Osteoblast (primary cell): ENCODE measurements around the gene BCL11A. TPM values are rescaled to one million over a fixed set of nuclear protein-coding genes. Genes with fewer than 3 reads are reported as not detected.

ENCODE experiments used
- DNase-seq: peaks from one replicate; pipeline ENCODE4 v3.0.0; 2011; ENCODE audit warnings: low spot score, mixed read lengths; ENCODE audit not compliant: insufficient read length; ENCODE audit errors: missing footprints
- H2AFZ ChIP-seq: 2 replicates; pipeline ENCODE4 v1.6.0; 2011; ENCODE audit warnings: mild to moderate bottlenecking, low read length
- H3K27ac ChIP-seq: 2 replicates; pipeline ENCODE4 v1.5.1; 2011; ENCODE audit warnings: mild to moderate bottlenecking, low read depth, low read length, moderate library complexity
- H3K27me3 ChIP-seq: 2 replicates; pipeline ENCODE4 v1.6.0; 2012; ENCODE audit warnings: mild to moderate bottlenecking, control low read depth, inconsistent platforms, low read length, moderate library complexity; ENCODE audit not compliant: insufficient read depth
- H3K36me3 ChIP-seq: 2 replicates; pipeline ENCODE4 v1.5.1; 2011; ENCODE audit warnings: mild to moderate bottlenecking, low read length, control low read depth, moderate library complexity; ENCODE audit not compliant: insufficient read depth
- H3K4me1 ChIP-seq: 2 replicates; pipeline ENCODE4 v1.5.1; 2011; ENCODE audit warnings: mild to moderate bottlenecking, low read length, control low read depth, moderate library complexity; ENCODE audit not compliant: insufficient read depth
- H3K4me2 ChIP-seq: 2 replicates; pipeline ENCODE4 v1.6.0; 2011; ENCODE audit warnings: mild to moderate bottlenecking, low read length; ENCODE audit not compliant: insufficient read depth
- H3K4me3 ChIP-seq: fragments of 200-600 bp; sonication (generic); 3 replicates; pipeline ENCODE4 v1.5.1; 2012; ENCODE audit warnings: mild to moderate bottlenecking, low read length, inconsistent platforms; ENCODE audit not compliant: insufficient read depth
- H3K79me2 ChIP-seq: 2 replicates; pipeline ENCODE4 v1.6.0; 2012; ENCODE audit warnings: mild to moderate bottlenecking, low read length, control low read depth, inconsistent platforms; ENCODE audit not compliant: insufficient read depth
- H3K9me3 ChIP-seq: 2 replicates; pipeline ENCODE4 v1.5.1; 2011; ENCODE audit warnings: low read depth, low read length, control low read depth
- H4K20me1 ChIP-seq: 2 replicates; pipeline ENCODE4 v1.6.0; 2012; ENCODE audit warnings: mild to moderate bottlenecking, low read length, control low read depth; ENCODE audit not compliant: insufficient read depth
- total RNA-seq: library from RNA; depleted of rRNA; stranded (reverse); fragments of >200 nt; gene quantifications from 2 replicates; pipeline ENCODE4 v1.2.3, GENCODE V29; 2012
- TF ChIP-seq, protein P1 (sequence below): IDR thresholded peaks from 2 replicates; pipeline ENCODE4 v1.5.1; 2011; ENCODE audit warnings: mild to moderate bottlenecking, low read depth, low read length, moderate library complexity; ENCODE audit errors: extremely low read depth

BCL11A gene
- total RNA-seq, 1 donor: 1.4 TPM

DNA sequence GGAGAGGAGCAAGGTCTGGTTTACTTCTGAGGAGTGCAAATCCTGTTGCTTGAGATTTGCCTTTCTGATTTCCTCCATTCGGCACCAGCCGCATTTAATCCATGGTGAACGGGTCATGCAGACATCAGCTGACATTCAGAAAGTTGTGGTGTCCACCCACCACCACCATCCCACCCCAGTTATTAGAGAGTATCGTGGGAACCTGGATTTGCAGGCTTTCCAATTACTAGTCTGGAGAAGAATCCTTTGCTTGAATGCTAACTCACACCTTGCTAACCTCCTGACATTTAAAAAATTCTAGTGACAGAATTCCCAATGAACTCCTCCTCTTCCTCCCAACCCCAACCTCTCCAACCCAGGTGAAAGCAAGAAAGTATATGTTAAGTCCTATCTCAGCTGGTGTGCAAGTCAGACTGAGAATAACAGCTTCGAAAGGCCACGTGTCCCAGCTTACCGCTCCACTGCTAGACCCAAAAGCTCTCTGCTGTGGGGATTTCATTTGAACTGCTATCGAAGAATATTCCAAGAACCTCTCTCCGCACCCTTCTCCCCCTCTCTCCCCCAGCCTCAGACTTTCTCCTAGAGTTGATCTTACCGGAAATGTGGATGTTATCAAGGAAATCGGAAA lies 17.7 kb downstream of the BCL11A start:
- Histone ChIP-seq H3K4me2 (no peak overlapping the region), H3K79me2 (no peaks in the 10 kb centered on the region), H2AFZ (no peak overlapping the region)

DNA sequence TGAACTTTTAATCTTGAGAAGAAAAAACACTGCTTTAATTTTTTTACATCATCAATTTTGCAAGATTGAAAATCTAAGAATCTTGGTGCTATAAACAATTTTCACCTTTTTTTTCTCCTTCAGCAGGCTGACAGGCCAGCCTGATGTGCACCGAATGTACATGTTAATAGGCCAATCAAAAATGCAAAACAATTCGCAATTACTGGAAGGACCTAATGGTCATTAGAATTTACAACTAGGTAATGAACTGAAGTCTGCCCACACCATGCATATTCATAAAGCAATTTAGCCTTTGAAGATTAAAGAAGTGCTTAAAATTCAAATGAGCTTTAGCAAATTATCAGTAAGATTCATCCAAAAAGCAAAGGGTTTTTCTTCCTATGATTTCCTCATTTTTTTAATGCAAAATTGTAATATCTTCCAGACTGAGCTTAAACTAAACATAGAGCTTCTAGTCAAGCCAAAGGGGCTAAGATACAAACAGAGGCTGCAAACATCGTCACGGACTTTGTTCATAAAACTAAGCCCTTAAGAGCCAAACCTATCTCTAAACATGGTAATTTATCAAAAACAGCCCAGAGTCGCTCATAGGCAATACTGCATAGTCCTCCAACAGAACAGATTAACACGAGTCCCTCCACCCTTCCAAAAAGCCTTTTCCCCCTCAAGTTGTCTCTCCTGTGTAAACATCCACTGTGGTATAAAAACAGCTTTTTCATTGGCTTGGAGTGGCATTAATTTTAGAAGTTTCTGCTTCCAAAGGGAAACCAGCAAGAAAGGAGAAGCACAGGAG lies 18.4 kb downstream of the BCL11A start:
- DNase-seq: no peak
- Histone ChIP-seq H3K9me3 (no peaks in the 10 kb centered on the region), H3K36me3 (no peaks in the 10 kb centered on the region), H2AFZ (no peak overlapping the region), H3K4me1 (no peaks in the 10 kb centered on the region), H3K4me3 (no peak overlapping the region), H3K27me3 (no peaks in the 10 kb centered on the region), H3K4me2 (no peak overlapping the region), H3K27ac (no peak overlapping the region), H4K20me1 (no peaks in the 10 kb centered on the region), H3K79me2 (no peaks in the 10 kb centered on the region)
- TF ChIP-seq, protein P1, sequence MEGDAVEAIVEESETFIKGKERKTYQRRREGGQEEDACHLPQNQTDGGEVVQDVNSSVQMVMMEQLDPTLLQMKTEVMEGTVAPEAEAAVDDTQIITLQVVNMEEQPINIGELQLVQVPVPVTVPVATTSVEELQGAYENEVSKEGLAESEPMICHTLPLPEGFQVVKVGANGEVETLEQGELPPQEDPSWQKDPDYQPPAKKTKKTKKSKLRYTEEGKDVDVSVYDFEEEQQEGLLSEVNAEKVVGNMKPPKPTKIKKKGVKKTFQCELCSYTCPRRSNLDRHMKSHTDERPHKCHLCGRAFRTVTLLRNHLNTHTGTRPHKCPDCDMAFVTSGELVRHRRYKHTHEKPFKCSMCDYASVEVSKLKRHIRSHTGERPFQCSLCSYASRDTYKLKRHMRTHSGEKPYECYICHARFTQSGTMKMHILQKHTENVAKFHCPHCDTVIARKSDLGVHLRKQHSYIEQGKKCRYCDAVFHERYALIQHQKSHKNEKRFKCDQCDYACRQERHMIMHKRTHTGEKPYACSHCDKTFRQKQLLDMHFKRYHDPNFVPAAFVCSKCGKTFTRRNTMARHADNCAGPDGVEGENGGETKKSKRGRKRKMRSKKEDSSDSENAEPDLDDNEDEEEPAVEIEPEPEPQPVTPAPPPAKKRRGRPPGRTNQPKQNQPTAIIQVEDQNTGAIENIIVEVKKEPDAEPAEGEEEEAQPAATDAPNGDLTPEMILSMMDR: no peak

More for the DNA sequence above, 17.7 kb downstream of the BCL11A start:
- Histone ChIP-seq H3K4me3 (no peak overlapping the region), H3K9me3 (no peaks in the 10 kb centered on the region), H3K36me3 (no peaks in the 10 kb centered on the region), H3K4me1 (no peaks in the 10 kb centered on the region), H3K27ac (no peak overlapping the region), H4K20me1 (no peaks in the 10 kb centered on the region), H3K27me3 (no peaks in the 10 kb centered on the region)
- no peak for DNase-seq
- TF ChIP-seq, protein P1: no peak

- no peaks in the 10 kb centered on the region for H3K27me3 ChIP-seq
- no peak overlapping the region for H3K4me2 ChIP-seq
- H3K4me3 ChIP-seq: no peak overlapping the region
- H2AFZ ChIP-seq: no peak overlapping the region
- no peaks in the 10 kb centered on the region for H4K20me1 ChIP-seq
- TF ChIP-seq, protein P1: no peak
- no peaks in the 10 kb centered on the region for H3K9me3 ChIP-seq
- no peaks in the 10 kb centered on the region for H3K4me1 ChIP-seq
- H3K79me2 ChIP-seq: no peaks in the 10 kb centered on the region
- no peaks in the 10 kb centered on the region for H3K36me3 ChIP-seq
- H3K27ac ChIP-seq: no peak overlapping the region
- DNase-seq: no peak
Observed at GRCh38 chr2:60534052-60534685, 19.3 kb downstream of the BCL11A start.
